Measurements from ENCODE around the gene RGL4.

Gene RGL4

GRCh38 chr22:23744485-23744884, 53.7 kb downstream of the RGL4 start:
- no peak for DNase-seq

- DNase-seq, result no peak
These were observed 55.0 kb downstream of the RGL4 start for GRCh38 chr22:23745791-23746190.
